ENCODE data around the gene CDH18. TPM values are rescaled to one million over a fixed set of nuclear protein-coding genes. Genes with fewer than 3 reads are reported as not detected.

Gene CDH18, protein sequence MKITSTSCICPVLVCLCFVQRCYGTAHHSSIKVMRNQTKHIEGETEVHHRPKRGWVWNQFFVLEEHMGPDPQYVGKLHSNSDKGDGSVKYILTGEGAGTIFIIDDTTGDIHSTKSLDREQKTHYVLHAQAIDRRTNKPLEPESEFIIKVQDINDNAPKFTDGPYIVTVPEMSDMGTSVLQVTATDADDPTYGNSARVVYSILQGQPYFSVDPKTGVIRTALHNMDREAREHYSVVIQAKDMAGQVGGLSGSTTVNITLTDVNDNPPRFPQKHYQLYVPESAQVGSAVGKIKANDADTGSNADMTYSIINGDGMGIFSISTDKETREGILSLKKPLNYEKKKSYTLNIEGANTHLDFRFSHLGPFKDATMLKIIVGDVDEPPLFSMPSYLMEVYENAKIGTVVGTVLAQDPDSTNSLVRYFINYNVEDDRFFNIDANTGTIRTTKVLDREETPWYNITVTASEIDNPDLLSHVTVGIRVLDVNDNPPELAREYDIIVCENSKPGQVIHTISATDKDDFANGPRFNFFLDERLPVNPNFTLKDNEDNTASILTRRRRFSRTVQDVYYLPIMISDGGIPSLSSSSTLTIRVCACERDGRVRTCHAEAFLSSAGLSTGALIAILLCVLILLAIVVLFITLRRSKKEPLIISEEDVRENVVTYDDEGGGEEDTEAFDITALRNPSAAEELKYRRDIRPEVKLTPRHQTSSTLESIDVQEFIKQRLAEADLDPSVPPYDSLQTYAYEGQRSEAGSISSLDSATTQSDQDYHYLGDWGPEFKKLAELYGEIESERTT
- polyA plus RNA-seq (2012; ENCODE audit: insufficient read length, low read depth), result not detected

DNA sequence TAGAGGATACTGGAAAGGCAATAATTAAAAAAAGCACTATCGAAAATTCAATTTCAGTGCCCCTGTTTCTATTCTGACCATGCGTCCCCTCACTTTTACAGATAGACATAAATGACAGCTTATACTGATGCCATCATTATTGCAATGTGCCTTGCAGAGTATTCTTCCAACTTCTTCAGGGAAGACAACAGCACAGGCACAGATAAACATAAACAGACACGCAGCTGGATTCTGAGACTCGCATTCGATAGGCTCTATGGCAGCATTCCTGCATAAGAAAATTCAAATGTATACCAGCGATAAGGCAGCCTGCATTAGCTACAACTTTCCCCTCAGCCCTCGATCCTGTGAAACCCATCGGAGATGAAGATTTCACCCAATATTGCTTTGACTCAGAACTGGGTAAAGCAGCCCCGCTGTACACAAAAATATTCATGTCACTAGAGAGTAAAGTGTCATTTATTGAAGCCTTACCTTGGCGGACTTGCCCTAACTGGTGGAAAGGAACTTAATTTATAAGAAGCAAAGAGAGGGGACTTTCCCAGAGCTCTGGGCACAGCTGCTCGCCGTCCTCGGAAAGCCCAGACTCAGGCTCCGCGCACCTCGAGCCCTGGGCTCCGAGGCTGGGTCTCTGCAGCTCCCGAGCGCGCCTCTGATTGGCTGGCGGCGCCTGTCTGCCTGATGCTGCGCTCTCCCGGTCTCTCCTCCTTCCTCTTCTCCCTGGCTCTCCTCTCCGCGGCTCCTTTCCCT is at the start of gene CDH18:
Gene CDH18 (minus strand): TSS at position 589 of the 750 bp plus-strand sequence. CDS start 149,214 bp downstream, outside the sequence.
- TF ChIP-seq REST (IDR thresholded peaks at IDR 0.05; ENCODE audit: insufficient read depth in 1 of 2, low read depth in 2 of 2, low read length in 2 of 2) (no peak), SIN3A (IDR thresholded peaks at IDR 0.05; ENCODE audit: borderline replicate concordance, insufficient read depth, low read length) (no peak), TAF1 (IDR thresholded peaks at IDR 0.05; ENCODE audit: borderline replicate concordance, insufficient read depth, low read length) (no peak), POLR2AphosphoS5 (IDR thresholded peaks at IDR 0.05; ENCODE audit: low read depth, low read length) (no peak), FOXP2 (optimal IDR thresholded peaks at IDR 0.05; ENCODE audit: borderline replicate concordance, extremely low read depth, extremely low read length, insufficient read depth) (no peak)

DNA sequence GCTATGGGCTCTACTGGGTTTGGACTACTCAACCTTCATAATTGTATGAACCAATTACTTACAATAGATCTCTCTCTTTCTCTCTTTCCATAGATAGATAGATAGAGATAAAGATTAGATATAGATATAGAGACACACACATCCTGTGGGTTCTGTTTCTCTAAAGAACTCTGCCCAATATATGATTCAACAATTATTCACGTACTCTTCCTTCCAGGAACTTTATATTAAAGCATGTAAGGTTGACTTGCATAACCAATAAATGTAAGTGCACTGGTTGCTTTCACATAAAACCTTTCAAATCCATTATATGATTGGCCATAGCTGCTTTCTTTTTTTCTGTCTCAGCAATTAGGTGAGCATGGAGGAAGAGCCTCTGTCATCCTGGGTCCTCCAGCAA is 46.7 kb upstream of the CDH18 start:
- TF ChIP-seq SIN3A (IDR thresholded peaks at IDR 0.05; ENCODE audit: borderline replicate concordance, insufficient read depth, low read length), result no peak
- no peak for TF ChIP-seq TAF1 (IDR thresholded peaks at IDR 0.05; ENCODE audit: borderline replicate concordance, insufficient read depth, low read length)
- no peak for TF ChIP-seq REST (IDR thresholded peaks at IDR 0.05; ENCODE audit: insufficient read depth in 1 of 2, low read depth in 2 of 2, low read length in 2 of 2)
- TF ChIP-seq POLR2AphosphoS5 (IDR thresholded peaks at IDR 0.05; ENCODE audit: low read depth, low read length), result no peak
- no peak for TF ChIP-seq FOXP2 (optimal IDR thresholded peaks at IDR 0.05; ENCODE audit: borderline replicate concordance, extremely low read depth, extremely low read length, insufficient read depth)

DNA sequence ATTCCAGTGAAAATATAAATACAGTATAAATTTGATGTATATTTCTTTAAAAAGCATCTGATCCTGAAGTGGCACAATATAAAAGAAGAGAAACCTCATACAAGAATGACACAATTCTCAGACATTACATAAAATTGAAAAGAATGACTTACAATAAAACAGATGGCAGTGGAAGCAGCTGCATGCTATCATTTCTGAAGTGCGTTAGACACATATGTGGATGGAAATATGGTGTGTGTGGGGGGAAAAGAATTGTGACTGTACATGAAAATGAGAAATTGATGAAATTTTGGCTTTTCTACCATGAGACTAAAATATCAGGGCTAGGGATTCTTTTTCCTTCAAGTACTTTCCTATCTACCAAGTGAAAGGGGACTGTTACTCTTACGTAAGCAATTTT is 45.9 kb upstream of the CDH18 start:
- TF ChIP-seq TAF1 (IDR thresholded peaks at IDR 0.05; ENCODE audit: borderline replicate concordance, insufficient read depth, low read length), result no peak
- TF ChIP-seq REST (IDR thresholded peaks at IDR 0.05; ENCODE audit: insufficient read depth in 1 of 2, low read depth in 2 of 2, low read length in 2 of 2), result no peak
- TF ChIP-seq FOXP2 (optimal IDR thresholded peaks at IDR 0.05; ENCODE audit: borderline replicate concordance, extremely low read depth, extremely low read length, insufficient read depth), result no peak

- no peak for TF ChIP-seq REST (IDR thresholded peaks at IDR 0.05; ENCODE audit: insufficient read depth in 1 of 2, low read depth in 2 of 2, low read length in 2 of 2)
- no peak for TF ChIP-seq POLR2AphosphoS5 (IDR thresholded peaks at IDR 0.05; ENCODE audit: low read depth, low read length)
- TF ChIP-seq TAF1 (IDR thresholded peaks at IDR 0.05; ENCODE audit: borderline replicate concordance, insufficient read depth, low read length), result no peak
- TF ChIP-seq FOXP2 (optimal IDR thresholded peaks at IDR 0.05; ENCODE audit: borderline replicate concordance, extremely low read depth, extremely low read length, insufficient read depth), result no peak
- no peak for TF ChIP-seq SIN3A (IDR thresholded peaks at IDR 0.05; ENCODE audit: borderline replicate concordance, insufficient read depth, low read length)
These were observed 44.9 kb upstream of the CDH18 start for GRCh38 chr5:20032896-20033295.
